Measurements from ENCODE around the gene PJVK. TPM values are rescaled to one million over a fixed set of nuclear protein-coding genes. Genes with fewer than 3 reads are reported as not detected.
A peak's percentile ranks its signal among the peaks of the same experiment; 100 is the strongest.

Gene PJVK
- polyA plus RNA-seq, 1 experiment = 3.4 TPM

DNA sequence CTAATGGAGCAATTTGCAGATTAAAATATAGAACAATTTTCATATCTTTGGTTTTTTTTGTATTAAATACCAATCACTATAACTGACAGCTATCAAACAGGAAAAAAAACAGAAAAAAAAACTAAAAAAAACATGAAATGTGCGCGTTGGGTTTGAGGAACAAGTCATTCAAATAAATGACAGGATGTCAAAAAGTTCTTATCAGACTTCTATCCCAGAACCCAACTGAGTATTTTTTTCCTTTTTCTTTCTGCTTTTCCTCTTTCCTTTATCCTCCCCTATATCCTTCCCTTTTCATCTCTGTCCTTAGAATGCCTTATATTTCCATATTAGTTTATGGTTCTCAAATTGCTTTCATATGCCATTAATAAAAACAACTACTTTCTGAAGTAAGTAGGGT is 14.5 kb upstream of the PJVK start:
- Histone ChIP-seq H3K27me3 (ENCODE audit: control insufficient read depth, insufficient read depth, low read length) (no peaks in the 10 kb centered on the region), H3K9me3 (ENCODE audit: control insufficient read depth, insufficient read depth, low read length) (no peaks in the 10 kb centered on the region), H3K4me3 (ENCODE audit: low read depth, low read length) (no peak overlapping the region), H3K27ac (ENCODE audit: low read depth, low read length) (no peak overlapping the region)
- ChIA-PET POLR2A (no interaction called here), CTCF (interaction anchor here (0.6 to 1.9 kb wide), 3 partner anchors 22 to 226 kb away, joined by 3 to 7 read pairs (median 4); no protein-coding TSS in a partner anchor)
- TF ChIP-seq, protein P1, sequence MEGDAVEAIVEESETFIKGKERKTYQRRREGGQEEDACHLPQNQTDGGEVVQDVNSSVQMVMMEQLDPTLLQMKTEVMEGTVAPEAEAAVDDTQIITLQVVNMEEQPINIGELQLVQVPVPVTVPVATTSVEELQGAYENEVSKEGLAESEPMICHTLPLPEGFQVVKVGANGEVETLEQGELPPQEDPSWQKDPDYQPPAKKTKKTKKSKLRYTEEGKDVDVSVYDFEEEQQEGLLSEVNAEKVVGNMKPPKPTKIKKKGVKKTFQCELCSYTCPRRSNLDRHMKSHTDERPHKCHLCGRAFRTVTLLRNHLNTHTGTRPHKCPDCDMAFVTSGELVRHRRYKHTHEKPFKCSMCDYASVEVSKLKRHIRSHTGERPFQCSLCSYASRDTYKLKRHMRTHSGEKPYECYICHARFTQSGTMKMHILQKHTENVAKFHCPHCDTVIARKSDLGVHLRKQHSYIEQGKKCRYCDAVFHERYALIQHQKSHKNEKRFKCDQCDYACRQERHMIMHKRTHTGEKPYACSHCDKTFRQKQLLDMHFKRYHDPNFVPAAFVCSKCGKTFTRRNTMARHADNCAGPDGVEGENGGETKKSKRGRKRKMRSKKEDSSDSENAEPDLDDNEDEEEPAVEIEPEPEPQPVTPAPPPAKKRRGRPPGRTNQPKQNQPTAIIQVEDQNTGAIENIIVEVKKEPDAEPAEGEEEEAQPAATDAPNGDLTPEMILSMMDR (IDR thresholded peaks at IDR 0.05; ENCODE audit: low read depth, low read length) = no peak
- DNase-seq (ENCODE audit: low read depth, low spot score) = no peak

DNA sequence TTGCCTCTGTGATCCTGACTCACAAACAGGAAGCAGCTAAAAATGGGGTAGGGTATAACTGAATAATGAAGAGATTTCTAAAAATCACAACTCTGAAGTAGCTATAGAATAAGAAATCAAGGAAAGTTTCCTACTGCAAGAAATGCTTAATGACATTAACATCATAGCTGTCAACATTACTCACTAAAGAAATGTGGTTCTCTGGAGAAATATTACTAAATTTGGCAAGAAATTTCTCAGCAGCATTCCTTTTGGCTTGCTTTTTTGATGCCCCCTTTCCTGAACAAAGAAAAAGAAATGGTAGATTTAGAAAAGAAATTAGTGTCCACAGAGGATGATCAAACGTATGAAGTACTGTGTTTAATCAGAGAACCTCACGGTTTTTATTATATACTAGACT is 9.8 kb upstream of the PJVK start:
- DNase-seq (ENCODE audit: low read depth, low spot score) = no peak
- H3K9me3 ChIP-seq (ENCODE audit: control insufficient read depth, insufficient read depth, low read length) = no peaks in the 10 kb centered on the region
- ChIA-PET CTCF (interaction anchor here (1.2 to 2.4 kb wide), 3 partner anchors 22 to 329 kb away, joined by 4 to 11 read pairs (median 7); partner anchors contain the start of gene RBM45), POLR2A (interaction anchor here (0.6 to 0.7 kb wide), 2 partner anchors 10 to 113 kb away, joined by 4 read pairs; partner anchors contain the start of genes PJVK and PRKRA)
- H3K27me3 ChIP-seq (ENCODE audit: control insufficient read depth, insufficient read depth, low read length) = no peaks in the 10 kb centered on the region
- no peak overlapping the region for H3K27ac ChIP-seq (ENCODE audit: low read depth, low read length)
- TF ChIP-seq, protein P1 (IDR thresholded peaks at IDR 0.05; ENCODE audit: low read depth, low read length) = no peak
- no peak overlapping the region for H3K4me3 ChIP-seq (ENCODE audit: low read depth, low read length)

DNA sequence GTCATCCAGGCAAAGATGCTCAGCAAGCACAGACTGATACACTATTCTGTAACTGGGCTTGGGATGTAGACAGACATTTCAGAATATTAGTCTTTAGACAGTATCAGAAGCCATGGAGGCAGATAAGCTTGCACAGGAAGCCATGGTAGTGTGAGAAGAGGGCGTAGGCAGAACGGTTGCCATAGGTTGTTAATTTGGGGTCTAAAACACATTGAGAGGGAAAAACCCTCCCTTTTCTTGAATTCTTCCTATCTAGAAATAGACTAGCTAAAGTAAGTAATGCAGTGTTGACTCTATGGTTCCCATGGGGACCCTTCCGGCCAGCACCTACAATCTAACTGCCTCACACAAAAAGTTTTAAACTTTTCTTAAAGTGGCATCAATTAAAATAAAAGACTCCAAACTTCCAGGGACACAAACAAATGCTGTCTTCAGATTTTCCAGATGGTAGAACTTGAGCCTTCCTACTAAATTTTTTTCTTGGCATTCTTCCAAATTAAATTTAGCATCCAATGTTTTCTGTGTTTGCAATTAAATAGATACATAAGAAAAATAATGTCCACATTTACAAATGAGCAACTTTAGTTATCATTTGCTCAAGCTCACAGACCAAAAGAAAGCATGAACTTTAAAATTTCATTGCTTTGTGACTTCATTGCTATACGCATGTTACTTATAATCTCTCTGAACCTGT is 2.1 kb upstream of the PJVK start:
- CTCF ChIA-PET = interaction anchor here (1.5 to 4.7 kb wide), 4 partner anchors 30 to 337 kb away, joined by 5 to 20 read pairs (median 6); partner anchors contain the start of gene RBM45
- Histone ChIP-seq H3K27ac (ENCODE audit: low read depth, low read length) (no peak overlapping the region), H3K4me3 (ENCODE audit: low read depth, low read length) (no peak overlapping the region; the same call in 1 of the 2 replicates), H3K27me3 (ENCODE audit: control insufficient read depth, insufficient read depth, low read length) (no peaks in the 10 kb centered on the region), H3K9me3 (ENCODE audit: control insufficient read depth, insufficient read depth, low read length) (no peaks in the 10 kb centered on the region; the same call in 1 of the 2 replicates)
- TF ChIP-seq, protein P1 (IDR thresholded peaks at IDR 0.05; ENCODE audit: low read depth, low read length) = no peak
- POLR2A ChIA-PET = interaction anchor here (0.6 kb wide), 1 partner anchor 14 kb away, joined by 9 read pairs; no protein-coding TSS in a partner anchor
- no peak for DNase-seq (ENCODE audit: low read depth, low spot score)

DNA sequence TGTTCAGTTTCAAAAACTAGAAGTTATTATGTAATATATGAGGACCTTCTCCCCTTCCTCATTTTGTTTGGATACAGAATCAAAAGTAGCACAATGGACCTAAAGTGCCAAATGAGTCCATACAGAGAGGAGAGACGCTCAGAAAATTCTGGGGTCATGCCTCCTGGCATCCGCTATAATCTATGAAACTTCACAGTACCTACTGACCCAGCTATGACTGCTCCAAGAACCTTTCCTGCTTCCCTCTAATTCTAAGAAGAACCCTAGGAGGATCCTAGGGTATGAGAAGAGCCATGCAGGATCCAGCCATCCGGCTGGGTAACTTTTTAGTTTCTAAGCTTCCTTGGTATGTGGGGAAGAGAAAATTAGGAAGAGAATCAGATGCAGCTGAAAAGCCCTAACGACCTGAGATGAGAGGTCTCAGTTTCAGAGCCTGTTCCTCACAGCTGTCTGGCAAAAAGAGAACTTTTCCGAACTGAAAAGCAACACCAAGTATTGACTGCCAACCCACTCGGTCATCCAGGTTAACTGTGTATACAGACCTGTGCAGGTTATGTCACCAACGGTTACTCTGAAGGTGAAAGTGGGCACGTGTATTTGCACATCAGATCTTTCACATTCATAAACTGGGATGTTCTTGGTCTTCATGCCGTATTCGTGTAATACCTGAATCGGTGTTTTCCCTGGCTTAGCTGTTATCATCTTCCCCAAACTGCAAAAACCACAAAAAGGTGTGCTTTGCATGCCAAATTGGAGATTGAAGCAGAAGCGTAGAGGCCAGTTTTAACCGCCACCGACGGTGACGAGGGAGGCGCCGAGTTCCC is 1.3 kb upstream of the PJVK start:
- Histone ChIP-seq H3K9me3 (ENCODE audit: control insufficient read depth, insufficient read depth, low read length) (no peaks in the 10 kb centered on the region; the same call in 1 of the 2 replicates), H3K4me3 (ENCODE audit: low read depth, low read length) (peak overlapping the region; percentile 86), H3K27ac (ENCODE audit: low read depth, low read length) (no peak overlapping the region), H3K27me3 (ENCODE audit: control insufficient read depth, insufficient read depth, low read length) (no peaks in the 10 kb centered on the region)
- TF ChIP-seq, protein P1 (IDR thresholded peaks at IDR 0.05; ENCODE audit: low read depth, low read length) = no peak
- ChIA-PET POLR2A (interaction anchor here (0.6 kb wide), 1 partner anchor 15 kb away, joined by 9 read pairs; no protein-coding TSS in a partner anchor), CTCF (interaction anchor here (1.5 to 4.7 kb wide), 4 partner anchors 31 to 338 kb away, joined by 5 to 20 read pairs (median 6); partner anchors contain the start of gene RBM45)
- DNase-seq (ENCODE audit: low read depth, low spot score) = no peak

All from AG04450 (cell line).